Fibroblast of lung (primary cell): Measurements from ENCODE around the gene FAM174C. TPM values are rescaled to one million over a fixed set of nuclear protein-coding genes. Genes with fewer than 3 reads are reported as not detected.

Source experiments
- DNase-seq, 2 donors: peaks; one replicate each; pipeline versions ENCODE4 v3.0.0 to v3.0.0-alpha.2; 2010; ENCODE audit warnings: low read depth in 2 of 2
- H2AFZ ChIP-seq: 2 replicates; pipeline ENCODE4 v1.5.1; 2012; ENCODE audit warnings: low read length, control low read depth, inconsistent platforms
- H3K27ac ChIP-seq: 2 replicates; pipeline ENCODE4 v1.5.1; 2011; ENCODE audit warnings: low read length, control low read depth; ENCODE audit not compliant: insufficient read depth
- H3K27me3 ChIP-seq: 2 replicates; pipeline ENCODE4 v1.5.1; 2011; ENCODE audit warnings: mild to moderate bottlenecking, low read length; ENCODE audit not compliant: control insufficient read depth, insufficient read depth
- H3K36me3 ChIP-seq: 2 replicates; pipeline ENCODE4 v1.5.1; 2011; ENCODE audit warnings: low read length; ENCODE audit not compliant: control insufficient read depth, insufficient read depth
- H3K4me1 ChIP-seq: 2 replicates; pipeline ENCODE4 v1.5.1; 2011; ENCODE audit warnings: low read length; ENCODE audit not compliant: control insufficient read depth, insufficient read depth; ENCODE audit errors: extremely low read depth
- H3K4me2 ChIP-seq: 2 replicates; pipeline ENCODE4 v1.5.1; 2011; ENCODE audit warnings: low read length, control low read depth; ENCODE audit not compliant: insufficient read depth; ENCODE audit errors: extremely low read depth
- H3K4me3 ChIP-seq, 4 experiments: fragments of 200-600 bp in 1 of 4; sonication (generic) in 1 of 4; replicated peaks in 1 of 4; 2 replicates each; pipeline ENCODE4 v1.5.1; 2011 to 2016; ENCODE audit warnings: low read length in 4 of 4, low read depth in 3 of 4, mild to moderate bottlenecking in 3 of 4, control low read depth in 2 of 4, inconsistent platforms in 1 of 4, mixed read lengths in 1 of 4; ENCODE audit not compliant: insufficient read depth in 1 of 4; ENCODE audit errors: control extremely low read depth in 1 of 4
- H3K79me2 ChIP-seq: 2 replicates; pipeline ENCODE4 v1.5.1; 2012; ENCODE audit warnings: mild to moderate bottlenecking, low read length, inconsistent platforms; ENCODE audit not compliant: control insufficient read depth, insufficient read depth
- H3K9ac ChIP-seq: 2 replicates; pipeline ENCODE4 v1.5.1; 2011; ENCODE audit warnings: mild to moderate bottlenecking, low read length, control low read depth; ENCODE audit not compliant: insufficient read depth
- H3K9me3 ChIP-seq: 2 replicates; pipeline ENCODE4 v1.5.1; 2012; ENCODE audit warnings: low read depth, low read length; ENCODE audit not compliant: control insufficient read depth, insufficient read depth
- H4K20me1 ChIP-seq: 2 replicates; pipeline ENCODE4 v1.5.1; 2011; ENCODE audit warnings: low read length; ENCODE audit not compliant: control insufficient read depth, insufficient read depth; ENCODE audit errors: extremely low read depth
- EZH2 ChIP-seq: IDR thresholded peaks from 2 replicates; pipeline ENCODE4 v1.5.1; 2012; ENCODE audit warnings: low read length, control low read depth, mild to moderate bottlenecking; ENCODE audit errors: missing control alignments
- polyA plus RNA-seq, 2 donors: library from polyadenylated mRNA; depleted of rRNA in 1 of 2; stranded (reverse) in 1 of 2; unstranded in 1 of 2; fragments of >200 nt; gene quantifications; 2 replicates each; pipeline ENCODE4 v1.2.1, GENCODE V29; 2011 to 2012; ENCODE audit warnings: missing spikeins in 1 of 2
- total RNA-seq: library from RNA; depleted of rRNA; stranded (reverse); fragments of >200 nt; gene quantifications from 2 replicates; pipeline ENCODE4 v1.2.1, GENCODE V29; 2014
- TF ChIP-seq, protein P1 (sequence below), 2 donors: IDR thresholded peaks in 1 of 2; conservative IDR thresholded peaks in 1 of 2; 1 replicate in 1 of 2; 2 replicates in 1 of 2; pipeline ENCODE4 v1.5.1; 2011 to 2012; ENCODE audit warnings: low read length in 2 of 2, control low read depth in 1 of 2, inconsistent platforms in 1 of 2, low read depth in 1 of 2, mild to moderate bottlenecking in 1 of 2

Gene FAM174C
- total and polyA plus RNA-seq, 2 donors (not counting 1 experiment from before 2014, with no cell fraction given), result 16.1 to 22.5 TPM

DNA sequence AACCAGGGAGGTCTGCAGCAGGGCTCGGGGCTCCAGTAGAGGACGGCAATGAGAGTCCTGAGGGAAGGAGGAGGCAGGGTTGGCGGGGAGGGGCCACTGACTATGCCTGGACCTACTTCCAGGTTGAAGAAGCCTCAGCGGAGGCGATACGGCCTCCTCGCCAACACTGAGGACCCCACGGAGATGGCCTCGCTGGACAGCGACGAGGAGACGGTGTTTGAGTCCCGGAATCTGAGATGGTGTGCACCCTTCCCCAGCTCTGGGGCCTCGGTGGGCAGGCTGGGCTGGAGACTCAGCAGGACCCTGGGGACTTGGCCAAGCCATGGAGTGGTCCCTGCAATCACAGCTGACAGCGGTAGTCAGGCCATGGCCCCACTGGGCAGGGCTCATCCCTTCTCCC, 1.7 kb downstream of the FAM174C start:
- Histone ChIP-seq H3K4me1 (peaks cover 21% of the 10 kb centered on the region), H3K27me3 (no peaks in the 10 kb centered on the region), H3K27ac (no peak overlapping the region), H3K36me3 (peaks cover 39% of the 10 kb centered on the region), H3K4me3 (no peak overlapping the region), H4K20me1 (no peaks in the 10 kb centered on the region), H3K79me2 (peaks cover 34% of the 10 kb centered on the region), H3K9me3 (no peaks in the 10 kb centered on the region), H3K9ac (no peak overlapping the region), H3K4me2 (no peak overlapping the region), H2AFZ (no peak overlapping the region)
- TF ChIP-seq, protein P1, sequence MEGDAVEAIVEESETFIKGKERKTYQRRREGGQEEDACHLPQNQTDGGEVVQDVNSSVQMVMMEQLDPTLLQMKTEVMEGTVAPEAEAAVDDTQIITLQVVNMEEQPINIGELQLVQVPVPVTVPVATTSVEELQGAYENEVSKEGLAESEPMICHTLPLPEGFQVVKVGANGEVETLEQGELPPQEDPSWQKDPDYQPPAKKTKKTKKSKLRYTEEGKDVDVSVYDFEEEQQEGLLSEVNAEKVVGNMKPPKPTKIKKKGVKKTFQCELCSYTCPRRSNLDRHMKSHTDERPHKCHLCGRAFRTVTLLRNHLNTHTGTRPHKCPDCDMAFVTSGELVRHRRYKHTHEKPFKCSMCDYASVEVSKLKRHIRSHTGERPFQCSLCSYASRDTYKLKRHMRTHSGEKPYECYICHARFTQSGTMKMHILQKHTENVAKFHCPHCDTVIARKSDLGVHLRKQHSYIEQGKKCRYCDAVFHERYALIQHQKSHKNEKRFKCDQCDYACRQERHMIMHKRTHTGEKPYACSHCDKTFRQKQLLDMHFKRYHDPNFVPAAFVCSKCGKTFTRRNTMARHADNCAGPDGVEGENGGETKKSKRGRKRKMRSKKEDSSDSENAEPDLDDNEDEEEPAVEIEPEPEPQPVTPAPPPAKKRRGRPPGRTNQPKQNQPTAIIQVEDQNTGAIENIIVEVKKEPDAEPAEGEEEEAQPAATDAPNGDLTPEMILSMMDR (conservative IDR thresholded peaks at IDR 0.05 in 1 of 2, IDR thresholded peaks at IDR 0.05 in 1 of 2; ENCODE audit: low read depth in 1 of 2, low read length in 2 of 2), result no peak
- no peak for TF ChIP-seq EZH2
- DNase-seq, result no peak

DNA sequence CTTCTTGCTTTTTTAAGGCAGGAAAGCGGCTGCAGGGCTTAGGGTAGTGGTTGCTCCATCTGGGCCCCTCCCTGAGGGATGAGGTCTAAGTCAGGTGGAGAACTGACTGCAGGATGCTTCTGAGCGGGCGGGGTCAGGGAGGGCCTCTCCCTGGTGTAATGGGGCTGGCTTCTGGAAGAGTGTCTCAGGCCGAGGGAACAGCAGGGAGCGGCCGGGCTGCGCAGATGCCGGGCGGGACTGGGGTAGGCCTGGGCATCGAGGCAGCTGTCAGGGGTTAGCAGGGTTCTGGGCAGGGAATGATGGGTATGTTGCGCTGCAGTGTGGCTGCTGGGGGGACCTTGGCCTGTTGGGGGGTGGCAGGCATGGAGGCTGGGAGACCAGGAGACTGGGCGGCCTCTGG, 2.7 kb downstream of the FAM174C start:
- Histone ChIP-seq H3K36me3 (peaks cover 36% of the 10 kb centered on the region), H4K20me1 (no peaks in the 10 kb centered on the region), H3K79me2 (peaks cover 24% of the 10 kb centered on the region), H3K27ac (no peak overlapping the region), H3K9ac (no peak overlapping the region), H2AFZ (no peak overlapping the region), H3K4me1 (peaks cover 18% of the 10 kb centered on the region), H3K4me3 (no peak overlapping the region), H3K9me3 (no peaks in the 10 kb centered on the region), H3K27me3 (no peaks in the 10 kb centered on the region), H3K4me2 (no peak overlapping the region)
- DNase-seq, result no peak
- TF ChIP-seq EZH2, result no peak
- TF ChIP-seq, protein P1 (conservative IDR thresholded peaks at IDR 0.05 in 1 of 2, IDR thresholded peaks at IDR 0.05 in 1 of 2; ENCODE audit: low read depth in 1 of 2, low read length in 2 of 2), result no peak

DNA sequence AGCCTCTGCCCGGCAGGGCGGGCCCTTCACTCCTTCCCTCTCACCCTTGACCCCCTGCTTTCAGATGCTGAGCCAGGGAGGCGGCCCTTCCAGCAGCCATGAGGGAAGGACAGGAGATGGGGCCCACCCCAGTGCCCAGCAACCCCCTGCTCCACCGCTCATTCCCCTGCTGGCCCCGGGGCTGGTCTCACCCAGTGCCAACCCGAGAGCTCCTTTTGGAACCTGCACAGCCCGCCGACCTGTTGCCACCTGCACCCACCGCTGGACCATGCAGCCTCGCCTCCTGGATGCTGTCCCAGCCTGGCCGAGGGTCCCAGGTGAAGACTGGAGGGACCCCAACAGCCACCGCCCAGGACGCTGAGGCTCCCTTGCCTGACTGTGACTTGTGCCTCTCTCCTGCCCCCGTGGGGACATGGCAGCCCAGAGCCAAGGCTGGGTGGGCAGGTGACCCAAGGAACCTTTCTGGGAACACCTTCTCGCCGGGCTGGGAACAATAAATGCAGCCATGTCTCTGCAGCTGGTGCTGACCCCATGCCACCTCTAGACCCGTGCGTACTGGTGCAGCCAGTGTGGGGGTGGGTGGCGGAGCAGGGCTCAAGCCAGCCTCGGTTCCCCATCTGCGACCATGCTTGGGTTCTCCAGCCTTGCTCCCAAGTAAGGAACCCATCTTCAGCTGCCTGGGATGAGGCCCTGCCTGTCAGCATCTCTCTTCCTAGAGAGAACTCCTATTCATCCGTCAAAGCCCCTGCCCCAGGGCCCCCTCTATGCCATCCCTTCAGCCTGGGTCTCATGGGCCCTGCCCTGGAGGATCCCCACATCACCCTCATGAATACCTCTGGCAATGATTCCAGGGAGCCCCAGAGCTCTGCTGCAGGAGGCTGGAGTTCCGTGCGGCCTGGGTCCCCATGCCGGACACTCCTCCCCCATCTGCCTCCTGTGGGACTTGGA, 3.7 kb downstream of the FAM174C start:
- Histone ChIP-seq H2AFZ (no peak overlapping the region), H3K4me2 (no peak overlapping the region), H3K4me3 (no peak overlapping the region), H4K20me1 (no peaks in the 10 kb centered on the region), H3K27ac (no peak overlapping the region), H3K27me3 (peaks cover 2% of the 10 kb centered on the region), H3K9ac (no peak overlapping the region), H3K79me2 (peaks cover 16% of the 10 kb centered on the region), H3K9me3 (no peaks in the 10 kb centered on the region), H3K4me1 (peaks cover 17% of the 10 kb centered on the region), H3K36me3 (peaks cover 28% of the 10 kb centered on the region)
- DNase-seq, result no peak
- no peak for TF ChIP-seq EZH2
- TF ChIP-seq, protein P1 (conservative IDR thresholded peaks at IDR 0.05 in 1 of 2, IDR thresholded peaks at IDR 0.05 in 1 of 2; ENCODE audit: low read depth in 1 of 2, low read length in 2 of 2), result no peak
